K562 (cell line): Measurements from ENCODE around the gene NACAD. TPM values are rescaled to one million over a fixed set of nuclear protein-coding genes. Genes with fewer than 3 reads are reported as not detected.

Experiments
- ATAC-seq: fragments of 200-7000 bp; cut with Tn5 transposase; 3 replicates; pipeline ENCODE4 v1.9.1; 2020; ENCODE audit warnings: moderate library complexity
- BruUV-seq: library from RNA; stranded (reverse); fragments of 400-500 nt; replicated peaks from 2 replicates; lab custom pipeline; 2021; lab: Mats Ljungman, UMichigan
- CTCF ChIA-PET: fragments of 300-600 bp; formaldehyde crosslinking; extraction: SDS; loops from one replicate; lab custom pipeline; 2021; ENCODE audit warnings: low intra/inter-chr PET ratio; lab: Yijun Ruan, JAX
- POLR2A ChIA-PET: fragments of 300-600, 350-650 bp; sonication (Branson Sonifier 250); formaldehyde crosslinking; extraction: SDS; loops from one replicate; lab custom pipeline; 2021; ENCODE audit warnings: antibody characterized with exemption, inconsistent platforms; lab: Yijun Ruan, JAX
- DNase-seq, 4 experiments: peaks; one replicate each; pipeline versions ENCODE4 v3.0.0 to v3.0.0-alpha.2; 2011 to 2018; ENCODE audit warnings: low spot score in 3 of 4, mixed read lengths in 3 of 4; ENCODE audit errors: extremely low read depth in 1 of 4
- FAIRE-seq: peaks from 2 replicates; lab custom pipeline; 2011; peaks lifted over from hg19 to GRCh38; lab: Jason Lieb, UNC
- H2AFZ ChIP-seq: 2 replicates; pipeline ENCODE4 v1.6.0; 2011; ENCODE audit warnings: low read depth, low read length, control low read depth, inconsistent platforms
- H3K27ac ChIP-seq: fragments of 200-600 bp; 3 replicates; pipeline ENCODE4 v1.8.0; 2011; ENCODE audit warnings: low read depth, mild to moderate bottlenecking, control low read depth, inconsistent platforms, low read length, moderate library complexity, mixed read lengths; ENCODE audit errors: extremely low read depth
- H3K27me3 ChIP-seq, 2 experiments: fragments of 300-600 bp in 1 of 2; 2 replicates in 1 of 2; 3 replicates in 1 of 2; pipeline versions ENCODE4 v1.6.0 to v1.8.0; 2011; ENCODE audit warnings: inconsistent platforms in 2 of 2, low read length in 2 of 2, mild to moderate bottlenecking in 1 of 2, mixed read lengths in 1 of 2, moderate library complexity in 1 of 2; ENCODE audit not compliant: control insufficient read depth in 2 of 2, insufficient read depth in 2 of 2
- H3K36me3 ChIP-seq: fragments of 300-600 bp; 3 replicates; pipeline ENCODE4 v1.8.0; 2011; ENCODE audit warnings: mild to moderate bottlenecking, low read length, inconsistent platforms; ENCODE audit not compliant: control insufficient read depth, insufficient read depth
- H3K4me1 ChIP-seq, 2 experiments: fragments of 200-600 bp in 1 of 2; replicated peaks in 1 of 2; 2 replicates in 1 of 2; 3 replicates in 1 of 2; pipeline versions ENCODE4 v1.5.1 to v1.8.0; 2011; ENCODE audit warnings: inconsistent platforms in 2 of 2, low read length in 2 of 2, mild to moderate bottlenecking in 1 of 2, mixed read lengths in 1 of 2, moderate library complexity in 1 of 2; ENCODE audit not compliant: control insufficient read depth in 2 of 2, insufficient read depth in 2 of 2
- H3K4me2 ChIP-seq: 2 replicates; pipeline ENCODE4 v1.6.1; 2011; ENCODE audit warnings: low read length, control low read depth, inconsistent platforms, mixed read lengths; ENCODE audit not compliant: insufficient read depth
- H3K4me3 ChIP-seq: fragments of 200-600 bp; sonication (generic), shearing (Covaris generic); 2 replicates; pipeline ENCODE4 v1.5.1; 2016; ENCODE audit warnings: control low read depth, inconsistent platforms
- H3K79me2 ChIP-seq: fragments of 200-600 bp; 3 replicates; pipeline ENCODE4 v1.8.0; 2011; ENCODE audit warnings: low read length, inconsistent platforms; ENCODE audit not compliant: control insufficient read depth, insufficient read depth
- H3K9ac ChIP-seq, 2 experiments: 2 replicates each; pipeline versions ENCODE4 v1.6.0 to v1.6.1; 2011; ENCODE audit warnings: low read depth in 2 of 2, low read length in 2 of 2, control low read depth in 1 of 2, inconsistent platforms in 1 of 2, mild to moderate bottlenecking in 1 of 2, mixed read lengths in 1 of 2; ENCODE audit not compliant: insufficient read depth in 1 of 2
- H3K9me1 ChIP-seq: one replicate; pipeline ENCODE4 v1.6.0; 2011; ENCODE audit warnings: inconsistent platforms, mild to moderate bottlenecking, low read length, moderate library complexity; ENCODE audit not compliant: control insufficient read depth, insufficient read depth
- H3K9me3 ChIP-seq: replicated peaks from 2 replicates; pipeline ENCODE4 v1.5.1; 2011; ENCODE audit warnings: low read depth, low read length, inconsistent platforms; ENCODE audit not compliant: control insufficient read depth, insufficient read depth
- H4K20me1 ChIP-seq: replicated peaks from 2 replicates; pipeline ENCODE4 v1.6.1; 2011; ENCODE audit warnings: low read length, inconsistent platforms, mixed read lengths; ENCODE audit not compliant: control insufficient read depth, insufficient read depth
- ARNT ChIP-seq, 2 experiments: fragments of 450-650 bp; IDR thresholded peaks; 2 replicates each; pipeline ENCODE4 v1.6.1; 2016; ENCODE audit warnings: mild to moderate bottlenecking in 1 of 2
- ATF7 ChIP-seq: fragments of 450-650 bp; IDR thresholded peaks from 2 replicates; pipeline ENCODE4 v1.7.1; 2014; ENCODE audit warnings: mild to moderate bottlenecking, moderate library complexity
- FIP1L1 ChIP-seq: fragments of 200-400 bp; formaldehyde crosslinking; IDR thresholded peaks from 2 replicates; pipeline ENCODE4 v1.6.1; 2018; ENCODE audit warnings: mild to moderate bottlenecking, low read depth, low read length; ENCODE audit not compliant: poor library complexity, severe bottlenecking
- GABPB1 ChIP-seq: sonication (generic); formaldehyde crosslinking; IDR thresholded peaks from 2 replicates; pipeline ENCODE4 v1.8.0; 2022; ENCODE audit warnings: mild to moderate bottlenecking, missing genetic modification reagents
- HLTF ChIP-seq: fragments of 450-650 bp; IDR thresholded peaks from 2 replicates; pipeline ENCODE4 v1.6.1; 2016
- POLR2AphosphoS2 ChIP-seq: IDR thresholded peaks from 2 replicates; pipeline ENCODE4 v1.6.1; 2012; ENCODE audit warnings: low read length, improper control_type of control experiment
- POLR3G ChIP-seq: IDR thresholded peaks from 2 replicates; pipeline ENCODE4 v1.6.1; 2011; ENCODE audit not compliant: insufficient read length, insufficient replicate concordance; ENCODE audit errors: extremely low read depth
- TAF1 ChIP-seq: IDR thresholded peaks from 2 replicates; pipeline ENCODE4 v1.6.1; 2011; ENCODE audit warnings: mild to moderate bottlenecking, low read length, moderate library complexity; ENCODE audit not compliant: insufficient read depth, control insufficient read depth, severe bottlenecking; ENCODE audit errors: extremely low read depth
- WGBS: fragments of 100-300 bp; shearing (Covaris generic); methylation state at CpG from one replicate; pipeline ENCODE4 v1.1.6; 2016; ENCODE audit warnings: low coverage, mixed read lengths; ENCODE audit not compliant: insufficient coverage; ENCODE audit errors: missing lambda C conversion rate; 5-methylcytosine and 5-hydroxymethylcytosine counted together
- in situ Hi-C: fragments of 300-500 bp; cut with MboI; formaldehyde crosslinking; loops from 4 replicates; pipeline ENCODE4 v1.15.0; 2018; ENCODE audit warnings: inconsistent platforms, mixed read lengths
- intact Hi-C: fragments of 100-400 bp; cut with micrococcal nuclease; formaldehyde crosslinking; loops from 2 replicates; pipeline ENCODE4 v1.14.2; 2022
- polyA plus RNA-seq, 8 experiments: library from polyadenylated mRNA; depleted of rRNA in 4 of 8; stranded (reverse) in 5 of 8; unstranded in 3 of 8; fragments of >200 nt; fragmentation: Nextera tagmentation in 2 of 8; fragmentation: Illumina TruSeq in 1 of 8; extraction: Ambion mirVana in 2 of 8; extraction: Trizol in 1 of 8; gene quantifications; 2 replicates each; pipeline versions ENCODE4 v1.2.1 to v1.2.3, GENCODE V29; 2011 to 2014; ENCODE audit warnings: inconsistent platforms in 1 of 8, missing spikeins in 1 of 8
- total RNA-seq, 7 experiments: library from RNA; depleted of rRNA in 6 of 7; stranded (reverse); fragments of >200 nt in 6 of 7; fragmentation: Illumina TruSeq in 2 of 7; extraction: Trizol in 2 of 7; gene quantifications; 2 replicates each; pipeline versions ENCODE4 v1.2.1 to v1.2.3, GENCODE V29; 2011 to 2021; ENCODE audit warnings: low replicate concordance in 1 of 7
- TF ChIP-seq, protein P1 (sequence below): fragments of 450-650 bp; IDR thresholded peaks from 2 replicates; pipeline ENCODE4 v1.6.1; 2017; ENCODE audit warnings: antibody characterized with exemption

The NACAD gene
- total and polyA plus RNA-seq, 9 of the 15 experiments (the other 6 are each of a cell fraction or from before 2014, with no cell fraction given) = under 0.01 to 0.03 (median 0.02) TPM; not detected in 5

DNA sequence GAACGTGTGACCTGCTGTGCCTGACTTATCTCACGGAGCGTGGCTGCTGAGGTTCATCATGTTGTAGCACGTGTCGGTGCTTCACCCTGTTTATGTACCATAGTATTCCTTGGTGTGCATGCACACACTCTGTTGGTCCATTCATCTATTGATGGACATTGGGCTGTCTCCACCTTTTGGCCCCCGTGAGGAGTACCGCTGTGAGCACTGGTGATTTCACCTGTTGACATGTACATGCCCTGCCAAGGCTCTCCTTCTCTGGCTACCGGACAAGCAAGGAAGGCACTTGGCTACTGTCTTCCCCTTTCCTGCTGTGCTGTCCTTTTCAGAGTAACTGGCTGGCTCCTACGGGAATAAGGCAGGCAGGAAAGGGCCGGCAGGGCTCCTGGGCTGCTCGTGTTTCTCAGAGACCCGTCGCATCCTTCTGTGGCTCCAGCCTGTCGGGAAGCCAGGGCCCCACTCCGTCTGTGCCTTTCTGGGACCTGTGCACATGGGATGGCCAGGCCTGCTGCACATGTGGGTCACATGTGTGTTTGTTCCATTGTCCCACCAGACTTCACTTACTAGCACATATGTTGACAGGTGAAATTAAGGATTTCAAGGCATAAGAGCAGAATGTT lies 40.5 kb upstream of the NACAD start (continued):
- TF ChIP-seq, protein P1, sequence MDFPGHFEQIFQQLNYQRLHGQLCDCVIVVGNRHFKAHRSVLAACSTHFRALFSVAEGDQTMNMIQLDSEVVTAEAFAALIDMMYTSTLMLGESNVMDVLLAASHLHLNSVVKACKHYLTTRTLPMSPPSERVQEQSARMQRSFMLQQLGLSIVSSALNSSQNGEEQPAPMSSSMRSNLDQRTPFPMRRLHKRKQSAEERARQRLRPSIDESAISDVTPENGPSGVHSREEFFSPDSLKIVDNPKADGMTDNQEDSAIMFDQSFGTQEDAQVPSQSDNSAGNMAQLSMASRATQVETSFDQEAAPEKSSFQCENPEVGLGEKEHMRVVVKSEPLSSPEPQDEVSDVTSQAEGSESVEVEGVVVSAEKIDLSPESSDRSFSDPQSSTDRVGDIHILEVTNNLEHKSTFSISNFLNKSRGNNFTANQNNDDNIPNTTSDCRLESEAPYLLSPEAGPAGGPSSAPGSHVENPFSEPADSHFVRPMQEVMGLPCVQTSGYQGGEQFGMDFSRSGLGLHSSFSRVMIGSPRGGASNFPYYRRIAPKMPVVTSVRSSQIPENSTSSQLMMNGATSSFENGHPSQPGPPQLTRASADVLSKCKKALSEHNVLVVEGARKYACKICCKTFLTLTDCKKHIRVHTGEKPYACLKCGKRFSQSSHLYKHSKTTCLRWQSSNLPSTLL = no peak
- TF ChIP-seq POLR2AphosphoS2 = no peak
- TF ChIP-seq ARNT (IDR thresholded peaks at IDR 0.05) = no peak
- no peak for TF ChIP-seq HLTF
- TF ChIP-seq ATF7 = no peak
- TF ChIP-seq POLR3G = no peak

DNA sequence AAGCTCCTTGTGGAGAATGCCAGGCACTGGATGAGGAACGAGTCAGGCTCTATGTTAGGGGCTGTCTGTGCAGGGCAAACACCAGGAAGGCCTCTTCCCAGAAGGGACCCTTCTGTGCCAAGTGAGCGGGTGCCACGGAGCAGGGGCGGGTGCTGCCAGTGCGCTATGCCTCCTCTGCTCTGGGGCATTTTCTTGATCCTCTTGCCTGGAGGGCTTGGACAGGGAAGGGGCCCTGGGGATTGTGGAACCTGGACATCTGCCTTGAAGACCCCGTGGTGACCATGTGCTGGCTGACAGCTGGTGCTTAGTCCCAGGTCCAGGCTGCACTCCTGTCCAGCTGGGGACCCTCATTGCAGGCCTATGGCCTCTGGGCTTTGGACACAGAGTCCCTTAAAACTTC lies 38.2 kb upstream of the NACAD start:
- no peaks in the 10 kb centered on the region for H3K36me3 ChIP-seq
- H3K79me2 ChIP-seq = no peaks in the 10 kb centered on the region
- FAIRE-seq (no peak), ATAC-seq (no peak), DNase-seq (no peak)
- H3K4me3 ChIP-seq = no peak overlapping the region
- 50% methylated on average over 6 of the region's 6 CpGs for WGBS
- in situ Hi-C loops = no loop called here
- intact Hi-C loops = no loop called here
- peak overlapping the region in 1 of 2 experiments; percentile 60; a peak in 2 of 4 replicates for H3K9ac ChIP-seq
- H2AFZ ChIP-seq = no peak overlapping the region
- peaks cover 3% of the 10 kb centered on the region for H3K9me1 ChIP-seq
- H3K27me3 ChIP-seq = no peaks in the 10 kb centered on the region
- H3K9me3 ChIP-seq = no peaks in the 10 kb centered on the region
- H3K4me2 ChIP-seq = no peak overlapping the region
- peaks cover 0 to 29% of the 10 kb centered on the region in 2 experiments; a peak in 3 of 5 replicates for H3K4me1 ChIP-seq
- no peaks in the 10 kb centered on the region for H4K20me1 ChIP-seq
- H3K27ac ChIP-seq = no peak overlapping the region
- TF ChIP-seq TAF1 (no peak), GABPB1 (no peak), FIP1L1 (no peak)
- no TSS peak for BruUV-seq
- CTCF ChIA-PET = no interaction called here
- POLR2A ChIA-PET = no interaction called here
